B cell (primary cell): ENCODE measurements around the gene UBAC2. TPM values are rescaled to one million over a fixed set of nuclear protein-coding genes. Genes with fewer than 3 reads are reported as not detected.

Experiments
- ATAC-seq: fragments of 200-7000 bp; cut with Tn5 transposase; one replicate; pipeline ENCODE4 v1.10.0; 2021; ENCODE audit warnings: low read depth, mild to moderate bottlenecking, moderate number of reproducible peaks, moderate library complexity
- CTCF ChIA-PET: fragments of 350-600 bp; sonication (Branson Sonifier 250); formaldehyde crosslinking; loops from one replicate; lab custom pipeline; 2021; ENCODE audit warnings: antibody characterized with exemption, inconsistent platforms; lab: Charles Lee
- POLR2A ChIA-PET: fragments of 350-600 bp; sonication (Branson Sonifier 250); formaldehyde crosslinking; loops from one replicate; lab custom pipeline; 2021; ENCODE audit warnings: antibody characterized with exemption; lab: Charles Lee
- DNase-seq: peaks from one replicate; pipeline ENCODE4 v3.0.0; 2013
- H2AFZ ChIP-seq: 2 replicates; pipeline ENCODE4 v1.6.1; 2012; ENCODE audit warnings: mild to moderate bottlenecking, low read depth, low read length; ENCODE audit not compliant: insufficient read depth, poor library complexity, severe bottlenecking
- H3K27ac ChIP-seq, 2 donors: 1 replicate in 1 of 2; 2 replicates in 1 of 2; pipeline ENCODE4 v1.5.1; 2012 to 2013; ENCODE audit warnings: low read length in 2 of 2, mild to moderate bottlenecking in 2 of 2, moderate library complexity in 1 of 2
- H3K27me3 ChIP-seq, 4 experiments: fragments of 200-600 bp in 1 of 4; sonication (generic) in 1 of 4; replicated peaks in 1 of 4; 1 replicate in 2 of 4; 2 replicates in 2 of 4; pipeline versions ENCODE4 v1.6.1 to v1.7.0; 2013 to 2016; ENCODE audit warnings: low read length in 3 of 4, mild to moderate bottlenecking in 2 of 4, mixed read lengths in 1 of 4, moderate library complexity in 1 of 4; ENCODE audit not compliant: insufficient read depth in 4 of 4, control insufficient read depth in 3 of 4; ENCODE audit errors: control extremely low read depth in 1 of 4
- H3K36me3 ChIP-seq, 2 experiments: replicated peaks in 1 of 2; 1 replicate in 1 of 2; 2 replicates in 1 of 2; pipeline versions ENCODE4 v1.6.1 to v1.7.1; 2013; ENCODE audit warnings: low read length in 1 of 2; ENCODE audit not compliant: insufficient read depth in 2 of 2, control insufficient read depth in 1 of 2; ENCODE audit errors: control extremely low read depth in 1 of 2, extremely low read depth in 1 of 2
- H3K4me1 ChIP-seq, 2 donors: fragments of 200-600 bp in 1 of 2; sonication (generic) in 1 of 2; 1 replicate in 1 of 2; 2 replicates in 1 of 2; pipeline versions ENCODE4 v1.5.1 to v1.6.1; 2013 to 2017; ENCODE audit warnings: low read length in 2 of 2; ENCODE audit not compliant: control insufficient read depth in 2 of 2, insufficient read depth in 2 of 2
- H3K4me2 ChIP-seq: replicated peaks from 2 replicates; pipeline ENCODE3; 2012; ENCODE audit warnings: mild to moderate bottlenecking, low read depth, low read length; ENCODE audit not compliant: poor library complexity, severe bottlenecking
- H3K4me3 ChIP-seq, 5 experiments: fragments of 200-600 bp in 1 of 5; sonication (generic) in 1 of 5; 1 replicate in 3 of 5; 2 replicates in 2 of 5; pipeline versions ENCODE4 v1.5.1 to v1.7.0; 2011 to 2016; ENCODE audit warnings: low read length in 4 of 5, mild to moderate bottlenecking in 4 of 5, low read depth in 2 of 5, control low read depth in 1 of 5, moderate library complexity in 1 of 5; ENCODE audit not compliant: insufficient read depth in 1 of 5; ENCODE audit errors: control extremely low read depth in 1 of 5, extremely low read depth in 1 of 5
- H3K79me2 ChIP-seq: fragments of 200-600 bp; sonication (generic); one replicate; pipeline ENCODE4 v1.6.0; 2016; ENCODE audit warnings: low read length; ENCODE audit not compliant: control insufficient read depth, insufficient read depth
- H3K9ac ChIP-seq: fragments of 200-600 bp; sonication (generic); 2 replicates; pipeline ENCODE4 v1.6.1; 2017; ENCODE audit warnings: mild to moderate bottlenecking, low read length, moderate library complexity
- H3K9me3 ChIP-seq, 3 donors: one replicate each; pipeline versions ENCODE4 v1.6.1 to v1.7.1; 2013; ENCODE audit warnings: low read length in 2 of 3; ENCODE audit not compliant: control insufficient read depth in 2 of 3, insufficient read depth in 1 of 3; ENCODE audit errors: control extremely low read depth in 1 of 3
- H4K20me1 ChIP-seq: 2 replicates; pipeline ENCODE4 v1.6.0; 2012; ENCODE audit warnings: mild to moderate bottlenecking, low read length; ENCODE audit not compliant: insufficient read depth, control insufficient read depth, poor library complexity, severe bottlenecking
- H3K27ac Mint-ChIP-seq: one replicate; pipeline ENCODE4 v1.8.0; 2021; ENCODE audit warnings: mixed read lengths
- H3K27me3 Mint-ChIP-seq: one replicate; pipeline ENCODE4 v1.8.0; 2021; ENCODE audit warnings: mixed read lengths
- H3K4me1 Mint-ChIP-seq: one replicate; pipeline ENCODE4 v1.8.0; 2021; ENCODE audit warnings: mixed read lengths
- H3K4me3 Mint-ChIP-seq: one replicate; pipeline ENCODE4 v1.8.0; 2021; ENCODE audit warnings: mixed read lengths
- H3K9me3 Mint-ChIP-seq: one replicate; pipeline ENCODE4 v1.8.0; 2022; ENCODE audit warnings: mixed read lengths; ENCODE audit not compliant: insufficient read depth
- EZH2 ChIP-seq: IDR thresholded peaks from 2 replicates; pipeline ENCODE4 v1.6.1; 2012; ENCODE audit warnings: borderline replicate concordance, low read depth, mild to moderate bottlenecking, moderate library complexity, low read length; ENCODE audit not compliant: insufficient read depth, poor library complexity, severe bottlenecking
- WGBS: methylation state at CpG from one replicate; pipeline ENCODE4 v1.1.5; 2013; ENCODE audit warnings: missing lambda C conversion rate; ENCODE audit not compliant: insufficient coverage; 5-methylcytosine and 5-hydroxymethylcytosine counted together
- intact Hi-C: fragments of 100-400 bp; cut with micrococcal nuclease; formaldehyde crosslinking; loops from one replicate; pipeline ENCODE4 v1.10.0; 2022
- polyA plus RNA-seq: library from polyadenylated mRNA; depleted of rRNA; stranded (reverse); fragments of >200 nt; gene quantifications from 2 replicates; pipeline ENCODE4 v1.2.3, GENCODE V29; 2012
- total RNA-seq, 2 donors: library from RNA; stranded (reverse); fragments of 120-200 nt in 1 of 2; gene quantifications; 1 replicate in 1 of 2; 2 replicates in 1 of 2; pipeline versions ENCODE4 v1.2.3 to v1.2.4, GENCODE V29; 2013 to 2022
- TF ChIP-seq, protein P1 (sequence below): fragments of 200-600 bp; IDR thresholded peaks from one replicate; pipeline ENCODE4 v1.8.0; 2022; ENCODE audit warnings: antibody characterized with exemption, mild to moderate bottlenecking

Gene UBAC2
- total and polyA plus RNA-seq, 2 donors (not counting 1 experiment from before 2014, with no cell fraction given) = 56.3 to 60.8 TPM

DNA sequence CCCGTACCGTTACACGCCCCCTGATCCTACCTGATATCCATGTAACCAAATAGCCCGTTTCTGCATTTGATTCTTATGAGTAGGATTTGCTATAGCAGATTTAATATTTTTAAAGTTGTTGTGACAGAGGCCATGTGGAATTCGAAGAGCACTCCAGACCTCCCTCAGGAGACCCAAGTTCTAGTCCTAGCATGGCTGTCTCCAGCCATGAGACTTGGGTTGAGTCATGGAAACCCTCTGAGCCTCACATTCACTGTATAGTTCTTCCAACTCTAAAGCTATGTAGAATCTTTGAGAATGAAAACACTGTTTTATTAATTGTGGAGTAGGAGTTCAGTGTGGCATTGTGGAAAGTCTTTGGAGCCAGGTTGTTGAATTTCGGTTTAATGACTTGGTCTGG, 114.5 kb downstream of the UBAC2 start:
- Mint-ChIP-seq H3K27ac (no peak overlapping the region), H3K27me3 (no peaks in the 10 kb centered on the region), H3K4me1 (peaks cover 33% of the 10 kb centered on the region), H3K4me3 (no peak overlapping the region), H3K9me3 (no peaks in the 10 kb centered on the region)
- Histone ChIP-seq H2AFZ (no peak overlapping the region), H3K9ac (no peak overlapping the region), H3K36me3 (peaks cover 1 to 40% of the 10 kb centered on the region in 2 experiments), H3K27ac (no peak overlapping the region), H3K4me2 (no peak overlapping the region), H3K79me2 (peaks cover 61% of the 10 kb centered on the region), H4K20me1 (no peaks in the 10 kb centered on the region), H3K4me1 (peaks cover 6 to 15% of the 10 kb centered on the region in 2 donors), H3K4me3 (no peak overlapping the region), H3K27me3 (no peaks in the 10 kb centered on the region), H3K9me3 (no peaks in the 10 kb centered on the region)
- no peak for ATAC-seq
- POLR2A ChIA-PET = no interaction called here
- CTCF ChIA-PET = no interaction called here
- intact Hi-C loops = no loop called here
- 80% methylated on average over 1 of the region's 6 CpGs for WGBS
- TF ChIP-seq EZH2 = no peak
- TF ChIP-seq, protein P1, sequence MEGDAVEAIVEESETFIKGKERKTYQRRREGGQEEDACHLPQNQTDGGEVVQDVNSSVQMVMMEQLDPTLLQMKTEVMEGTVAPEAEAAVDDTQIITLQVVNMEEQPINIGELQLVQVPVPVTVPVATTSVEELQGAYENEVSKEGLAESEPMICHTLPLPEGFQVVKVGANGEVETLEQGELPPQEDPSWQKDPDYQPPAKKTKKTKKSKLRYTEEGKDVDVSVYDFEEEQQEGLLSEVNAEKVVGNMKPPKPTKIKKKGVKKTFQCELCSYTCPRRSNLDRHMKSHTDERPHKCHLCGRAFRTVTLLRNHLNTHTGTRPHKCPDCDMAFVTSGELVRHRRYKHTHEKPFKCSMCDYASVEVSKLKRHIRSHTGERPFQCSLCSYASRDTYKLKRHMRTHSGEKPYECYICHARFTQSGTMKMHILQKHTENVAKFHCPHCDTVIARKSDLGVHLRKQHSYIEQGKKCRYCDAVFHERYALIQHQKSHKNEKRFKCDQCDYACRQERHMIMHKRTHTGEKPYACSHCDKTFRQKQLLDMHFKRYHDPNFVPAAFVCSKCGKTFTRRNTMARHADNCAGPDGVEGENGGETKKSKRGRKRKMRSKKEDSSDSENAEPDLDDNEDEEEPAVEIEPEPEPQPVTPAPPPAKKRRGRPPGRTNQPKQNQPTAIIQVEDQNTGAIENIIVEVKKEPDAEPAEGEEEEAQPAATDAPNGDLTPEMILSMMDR = no peak
- DNase-seq = no peak

DNA sequence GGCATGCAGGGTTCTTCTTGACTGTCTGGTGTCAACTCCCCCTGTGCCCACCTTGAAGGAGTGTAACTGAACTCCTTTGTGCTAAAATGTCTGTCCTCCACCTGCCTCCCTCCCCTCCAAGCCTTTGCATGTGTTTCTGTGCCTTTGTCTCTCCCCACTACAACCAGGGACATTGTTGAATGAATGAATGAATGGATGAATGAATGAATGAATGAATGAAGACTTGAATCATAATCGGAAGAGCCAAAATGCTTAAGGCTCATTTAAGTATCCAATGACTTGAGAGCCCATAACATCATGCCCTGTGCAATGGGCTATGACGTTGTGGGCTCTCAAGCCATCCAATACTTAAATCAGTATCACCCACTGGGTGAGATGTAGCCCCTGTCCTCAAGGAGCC, 115.6 kb downstream of the UBAC2 start:
- Histone ChIP-seq H3K79me2 (peaks cover 56% of the 10 kb centered on the region), H3K27ac (no peak overlapping the region), H4K20me1 (no peaks in the 10 kb centered on the region), H3K9me3 (no peaks in the 10 kb centered on the region), H3K27me3 (no peaks in the 10 kb centered on the region), H3K9ac (no peak overlapping the region), H3K36me3 (peaks cover 1 to 40% of the 10 kb centered on the region in 2 experiments), H3K4me1 (peaks cover 12 to 14% of the 10 kb centered on the region in 2 donors), H3K4me2 (no peak overlapping the region), H3K4me3 (no peak overlapping the region), H2AFZ (no peak overlapping the region)
- intact Hi-C loops = no loop called here
- H3K27me3 Mint-ChIP-seq = no peaks in the 10 kb centered on the region
- ChIA-PET CTCF (no interaction called here), POLR2A (no interaction called here)
- DNase-seq (no peak), ATAC-seq (no peak)
- H3K4me1 Mint-ChIP-seq = peaks cover 28% of the 10 kb centered on the region
- no peaks in the 10 kb centered on the region for H3K9me3 Mint-ChIP-seq
- H3K4me3 Mint-ChIP-seq = no peak overlapping the region
- TF ChIP-seq EZH2 = no peak
- TF ChIP-seq, protein P1 = no peak
- no CpG with 5 or more reads among the region's 2 CpGs for WGBS
- peak overlapping the region; percentile 61 for H3K27ac Mint-ChIP-seq
